ENCODE results near the gene PNKP.

Gene PNKP

DNA sequence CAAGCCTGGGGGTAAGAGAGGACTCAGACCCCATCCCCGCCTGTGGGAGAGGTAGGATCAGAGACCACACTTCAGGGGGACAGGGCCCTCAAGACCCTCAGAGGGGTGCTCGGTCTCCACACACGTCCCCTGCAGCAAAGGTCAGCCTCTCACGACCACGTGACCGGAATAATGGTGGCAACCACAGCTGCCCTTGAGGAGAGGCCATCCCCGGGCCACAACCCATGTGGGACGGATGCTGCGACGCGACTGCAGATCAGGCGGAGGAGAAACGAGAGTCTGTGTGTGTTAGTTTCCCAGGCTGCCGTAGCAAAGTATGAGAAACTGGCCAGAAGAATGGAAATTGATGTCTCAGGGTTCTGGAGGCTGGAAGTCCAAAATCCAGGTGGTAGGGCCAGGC lies 40.3 kb downstream of the PNKP start:
- H3K27ac ChIP-seq (ENCODE audit: low read depth, low read length): no peak overlapping the region
- H3K9me3 ChIP-seq (ENCODE audit: control insufficient read depth, insufficient read depth, low read length): no peaks in the 10 kb centered on the region
- no peaks in the 10 kb centered on the region for H4K20me1 ChIP-seq (ENCODE audit: control insufficient read depth, insufficient read depth, low read depth, low read length)
- no peak overlapping the region for H3K4me2 ChIP-seq (ENCODE audit: low read length)
- no peak overlapping the region for H3K4me3 ChIP-seq (ENCODE audit: low read length)
- TF ChIP-seq, protein P1, sequence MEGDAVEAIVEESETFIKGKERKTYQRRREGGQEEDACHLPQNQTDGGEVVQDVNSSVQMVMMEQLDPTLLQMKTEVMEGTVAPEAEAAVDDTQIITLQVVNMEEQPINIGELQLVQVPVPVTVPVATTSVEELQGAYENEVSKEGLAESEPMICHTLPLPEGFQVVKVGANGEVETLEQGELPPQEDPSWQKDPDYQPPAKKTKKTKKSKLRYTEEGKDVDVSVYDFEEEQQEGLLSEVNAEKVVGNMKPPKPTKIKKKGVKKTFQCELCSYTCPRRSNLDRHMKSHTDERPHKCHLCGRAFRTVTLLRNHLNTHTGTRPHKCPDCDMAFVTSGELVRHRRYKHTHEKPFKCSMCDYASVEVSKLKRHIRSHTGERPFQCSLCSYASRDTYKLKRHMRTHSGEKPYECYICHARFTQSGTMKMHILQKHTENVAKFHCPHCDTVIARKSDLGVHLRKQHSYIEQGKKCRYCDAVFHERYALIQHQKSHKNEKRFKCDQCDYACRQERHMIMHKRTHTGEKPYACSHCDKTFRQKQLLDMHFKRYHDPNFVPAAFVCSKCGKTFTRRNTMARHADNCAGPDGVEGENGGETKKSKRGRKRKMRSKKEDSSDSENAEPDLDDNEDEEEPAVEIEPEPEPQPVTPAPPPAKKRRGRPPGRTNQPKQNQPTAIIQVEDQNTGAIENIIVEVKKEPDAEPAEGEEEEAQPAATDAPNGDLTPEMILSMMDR (IDR thresholded peaks at IDR 0.05; ENCODE audit: low read depth, low read length, poor library complexity, severe bottlenecking): no peak
- TF ChIP-seq EZH2phosphoT487 (IDR thresholded peaks at IDR 0.05; ENCODE audit: borderline replicate concordance, low read length): no peak
- peaks cover 5% of the 10 kb centered on the region for H3F3A ChIP-seq (ENCODE audit: control insufficient read depth, insufficient read depth)
- H3K4me1 ChIP-seq (ENCODE audit: control insufficient read depth, low read length): peaks cover 36% of the 10 kb centered on the region
- H3K27me3 ChIP-seq (ENCODE audit: control insufficient read depth, low read length): no peaks in the 10 kb centered on the region
- peaks cover 89% of the 10 kb centered on the region for H3K36me3 ChIP-seq (ENCODE audit: control insufficient read depth, low read length)
- H3K79me2 ChIP-seq (ENCODE audit: control insufficient read depth, low read length): peaks cover 67% of the 10 kb centered on the region
- no peaks in the 10 kb centered on the region for H3K9me2 ChIP-seq (replicated peaks; ENCODE audit: control insufficient read depth, low read length)

DNA sequence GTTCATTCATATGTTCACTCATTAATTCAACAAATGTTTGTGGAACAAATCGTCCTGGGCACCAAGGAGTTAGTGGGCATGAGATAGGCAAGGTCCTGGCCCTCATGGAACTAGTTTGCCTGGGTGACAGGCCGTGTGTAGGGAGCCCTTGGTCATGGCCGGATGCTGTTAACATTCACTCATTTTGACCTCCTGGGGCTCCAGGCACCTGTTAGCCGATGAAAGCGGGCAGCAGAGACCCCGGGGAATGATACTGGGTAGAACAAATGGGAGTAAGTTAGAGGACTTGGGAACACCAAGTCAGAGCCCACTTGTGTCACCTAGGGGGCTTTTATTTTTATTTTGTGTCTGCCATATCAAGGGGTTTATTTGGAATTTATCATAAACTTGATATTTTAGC lies 42.7 kb downstream of the PNKP start:
- no peaks in the 10 kb centered on the region for H3K9me2 ChIP-seq (replicated peaks; ENCODE audit: control insufficient read depth, low read length)
- H3K36me3 ChIP-seq (ENCODE audit: control insufficient read depth, low read length): peaks cover 82% of the 10 kb centered on the region
- no peaks in the 10 kb centered on the region for H4K20me1 ChIP-seq (ENCODE audit: control insufficient read depth, insufficient read depth, low read depth, low read length)
- H3K79me2 ChIP-seq (ENCODE audit: control insufficient read depth, low read length): peaks cover 87% of the 10 kb centered on the region
- no peaks in the 10 kb centered on the region for H3K27me3 ChIP-seq (ENCODE audit: control insufficient read depth, low read length)
- TF ChIP-seq EZH2phosphoT487 (IDR thresholded peaks at IDR 0.05; ENCODE audit: borderline replicate concordance, low read length): no peak
- TF ChIP-seq, protein P1 (IDR thresholded peaks at IDR 0.05; ENCODE audit: low read depth, low read length, poor library complexity, severe bottlenecking): no peak
- peaks cover 5% of the 10 kb centered on the region for H3F3A ChIP-seq (ENCODE audit: control insufficient read depth, insufficient read depth)
- peak overlapping the region; percentile 66 for H3K4me3 ChIP-seq (ENCODE audit: low read length)
- peak overlapping the region; percentile 90 for H3K4me2 ChIP-seq (ENCODE audit: low read length)
- peak overlapping the region; percentile 94 for H3K27ac ChIP-seq (ENCODE audit: low read depth, low read length)
- peaks cover 59% of the 10 kb centered on the region for H3K4me1 ChIP-seq (ENCODE audit: control insufficient read depth, low read length)
- H3K9me3 ChIP-seq (ENCODE audit: control insufficient read depth, insufficient read depth, low read length): no peaks in the 10 kb centered on the region

DNA sequence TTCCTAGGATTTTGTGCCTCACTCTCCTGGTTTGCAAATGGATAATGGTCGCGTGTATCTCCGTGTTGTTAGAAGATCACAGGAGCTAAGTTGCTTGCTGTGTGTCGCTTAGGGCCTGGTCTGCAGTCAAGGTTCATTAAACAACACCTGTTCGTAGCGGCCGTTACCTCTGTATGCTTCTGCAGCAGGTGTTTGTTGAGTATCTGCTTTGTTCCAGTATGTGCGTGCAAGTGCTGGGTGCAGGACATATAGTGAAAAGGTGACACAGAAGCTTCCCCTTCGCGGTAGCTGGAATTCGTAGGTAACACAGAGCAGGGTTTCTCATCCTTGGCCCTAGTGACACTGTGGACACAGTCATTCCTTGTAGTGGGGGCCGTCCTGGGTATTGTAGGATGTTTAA lies 43.9 kb downstream of the PNKP start:
- Histone ChIP-seq H3K9me3 (ENCODE audit: control insufficient read depth, insufficient read depth, low read length) (no peaks in the 10 kb centered on the region), H3F3A (ENCODE audit: control insufficient read depth, insufficient read depth) (peaks cover 5% of the 10 kb centered on the region), H4K20me1 (ENCODE audit: control insufficient read depth, insufficient read depth, low read depth, low read length) (no peaks in the 10 kb centered on the region), H3K9me2 (replicated peaks; ENCODE audit: control insufficient read depth, low read length) (no peaks in the 10 kb centered on the region), H3K4me2 (ENCODE audit: low read length) (peak overlapping the region; percentile 90), H3K27me3 (ENCODE audit: control insufficient read depth, low read length) (no peaks in the 10 kb centered on the region), H3K27ac (ENCODE audit: low read depth, low read length) (peak overlapping the region; percentile 94), H3K36me3 (ENCODE audit: control insufficient read depth, low read length) (peaks cover 78% of the 10 kb centered on the region), H3K4me1 (ENCODE audit: control insufficient read depth, low read length) (peaks cover 65% of the 10 kb centered on the region), H3K4me3 (ENCODE audit: low read length) (peak overlapping the region; percentile 66), H3K79me2 (ENCODE audit: control insufficient read depth, low read length) (peaks cover 89% of the 10 kb centered on the region)
- no peak for TF ChIP-seq EZH2phosphoT487 (IDR thresholded peaks at IDR 0.05; ENCODE audit: borderline replicate concordance, low read length)
- TF ChIP-seq, protein P1 (IDR thresholded peaks at IDR 0.05; ENCODE audit: low read depth, low read length, poor library complexity, severe bottlenecking): no peak
